HG02642 (cell line): ENCODE results near the gene USP10.
"Not testable (repeated sequence)": the region's sequence is repeated elsewhere in the genome, so short reads cannot be mapped to it uniquely, and the experiment has no call there.

Experiments used
- ATAC-seq: cut with Tn5 transposase; IDR thresholded peaks from one replicate; pipeline ENCODE4 v1.9.1; 2021; ENCODE audit warnings: mild to moderate bottlenecking; ENCODE audit not compliant: unreplicated experiment, poor library complexity

USP10 gene

GRCh38 chr16:84673203-84673535 is 26.6 kb upstream of the USP10 start:
- ATAC-seq = no peak

- ATAC-seq = no peak
Measured at GRCh38 chr16:84673561-84673960, 26.2 kb upstream of the USP10 start.

- ATAC-seq = no peak
Measured at GRCh38 chr16:84675423-84675822, 24.4 kb upstream of the USP10 start.

GRCh38 chr16:84675884-84676283 is 23.9 kb upstream of the USP10 start:
- ATAC-seq = no peak

DNA sequence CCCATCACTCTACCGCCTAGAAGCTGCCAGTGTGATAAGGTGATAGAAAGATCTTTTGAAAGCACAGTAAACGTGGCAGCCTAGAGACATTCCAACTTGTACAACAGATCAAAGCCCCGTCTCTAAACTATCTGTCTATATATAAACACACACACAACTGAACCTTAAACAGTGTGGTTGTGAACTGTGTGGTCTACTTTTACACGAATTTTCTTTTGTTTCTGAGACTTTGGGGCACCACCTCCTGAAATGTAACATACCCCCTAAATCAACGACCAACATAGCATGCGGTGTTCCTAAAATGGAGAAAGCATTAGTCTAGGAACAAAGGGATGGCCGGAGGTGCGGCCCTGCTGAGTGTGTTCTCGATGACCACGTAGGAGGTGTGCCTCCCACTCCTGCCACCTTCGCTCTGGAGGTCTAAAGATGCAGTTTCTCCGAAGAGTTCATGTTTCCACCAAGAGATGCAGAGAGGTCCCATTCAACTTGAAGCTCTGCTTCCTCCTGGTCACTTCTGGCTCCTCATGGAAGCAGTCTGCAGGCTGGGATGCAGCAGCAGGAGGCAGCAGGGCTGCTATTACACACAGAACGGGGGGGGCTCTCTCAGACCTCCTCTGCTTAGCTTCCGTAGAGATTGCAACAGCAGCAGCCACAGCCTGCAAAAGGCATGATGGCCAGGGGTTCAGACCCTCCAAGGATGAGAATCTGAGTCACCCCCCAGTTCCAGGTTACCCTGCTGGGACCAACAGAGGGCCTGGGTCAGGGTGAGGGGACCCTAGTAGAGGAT is 22.6 kb upstream of the USP10 start:
- no peak for ATAC-seq

DNA sequence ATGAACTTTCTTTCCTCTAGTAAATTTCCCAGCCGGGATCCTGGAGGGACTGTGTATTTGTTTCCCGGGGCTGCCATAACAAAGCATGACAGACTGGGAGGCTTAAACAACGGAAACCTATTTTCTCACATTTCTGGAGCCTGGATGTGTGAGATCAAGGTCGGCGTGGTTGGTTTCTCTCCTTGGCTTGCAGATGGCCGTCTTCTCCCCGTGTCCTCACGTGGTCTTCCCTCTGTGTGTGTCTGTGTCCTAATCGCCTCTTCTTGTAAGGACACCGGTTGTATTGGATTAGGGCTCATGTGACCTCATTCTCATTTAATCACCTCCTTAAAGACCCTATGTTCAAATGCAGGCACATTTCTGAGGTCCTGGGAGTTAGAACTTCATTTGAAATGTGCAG is 22.0 kb upstream of the USP10 start:
- no peak for ATAC-seq

- no peak for ATAC-seq
Measured at GRCh38 chr16:84678541-84678940, 21.3 kb upstream of the USP10 start.

DNA sequence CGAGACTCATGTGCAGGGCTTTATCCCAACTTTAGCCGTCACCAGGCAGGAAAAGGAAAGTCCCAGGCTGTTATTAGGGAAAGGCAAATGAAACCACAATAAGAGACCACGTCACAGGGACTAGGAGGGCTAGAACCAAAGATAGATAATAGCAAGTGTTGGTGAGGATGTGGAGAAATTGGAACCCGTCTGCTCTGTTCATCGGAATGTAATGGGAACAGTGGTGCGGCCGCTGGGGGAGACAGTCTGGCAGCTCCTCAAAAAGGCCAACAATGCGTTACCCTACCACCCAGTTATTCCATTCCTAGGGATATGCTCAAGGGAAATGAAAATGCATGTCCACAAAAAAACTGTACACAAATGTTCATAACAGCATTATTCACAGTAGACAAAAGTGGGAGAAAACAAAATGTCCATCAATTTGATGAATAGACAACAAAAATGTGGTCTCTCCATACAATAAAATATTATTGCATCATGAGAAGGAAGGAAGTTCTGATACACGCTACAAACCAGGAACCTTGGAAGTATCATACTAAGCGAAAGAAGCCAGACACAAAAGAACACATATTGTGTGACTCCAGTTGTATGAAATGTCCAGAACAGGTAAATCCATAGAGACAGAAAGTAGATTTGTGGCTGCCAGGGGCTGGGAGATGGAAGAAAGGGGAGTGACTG is 19.5 kb upstream of the USP10 start:
- no peak for ATAC-seq

DNA sequence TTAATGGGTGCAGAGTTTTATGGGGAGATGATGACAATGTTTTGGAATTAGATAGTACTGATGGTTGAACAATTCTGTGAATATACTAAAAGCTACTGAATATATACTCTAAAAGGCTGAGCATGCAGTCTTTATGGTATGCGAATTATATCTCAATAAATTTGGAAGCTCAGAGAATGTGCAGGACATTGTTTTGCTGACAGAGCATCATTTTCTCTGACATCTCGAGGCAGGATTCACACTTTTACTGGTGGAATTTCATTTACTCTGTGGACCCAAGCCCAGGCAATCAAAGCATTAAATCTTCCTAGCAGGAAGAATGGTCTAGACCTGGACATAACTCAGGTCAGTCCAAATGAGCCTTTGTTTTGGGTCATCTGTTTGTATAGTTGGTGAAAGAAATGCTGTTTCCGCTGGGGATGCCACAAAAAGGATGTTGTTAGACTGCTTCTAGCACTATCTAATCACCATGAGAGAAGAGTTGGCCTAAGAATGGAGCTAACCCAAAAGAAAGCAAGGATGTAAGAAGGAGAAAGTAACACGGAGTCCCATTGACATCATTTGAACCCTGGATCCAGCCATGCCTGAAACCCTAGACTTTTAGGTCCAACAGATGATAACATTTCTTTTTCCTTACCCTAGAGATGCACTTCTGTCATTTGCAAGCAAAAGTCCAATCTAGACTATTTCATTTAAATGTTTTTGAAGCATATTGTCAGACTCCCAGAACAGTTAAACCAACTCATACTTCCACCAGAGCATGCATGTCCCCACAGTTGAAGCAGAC is 18.8 kb upstream of the USP10 start:
- ATAC-seq = no peak

DNA sequence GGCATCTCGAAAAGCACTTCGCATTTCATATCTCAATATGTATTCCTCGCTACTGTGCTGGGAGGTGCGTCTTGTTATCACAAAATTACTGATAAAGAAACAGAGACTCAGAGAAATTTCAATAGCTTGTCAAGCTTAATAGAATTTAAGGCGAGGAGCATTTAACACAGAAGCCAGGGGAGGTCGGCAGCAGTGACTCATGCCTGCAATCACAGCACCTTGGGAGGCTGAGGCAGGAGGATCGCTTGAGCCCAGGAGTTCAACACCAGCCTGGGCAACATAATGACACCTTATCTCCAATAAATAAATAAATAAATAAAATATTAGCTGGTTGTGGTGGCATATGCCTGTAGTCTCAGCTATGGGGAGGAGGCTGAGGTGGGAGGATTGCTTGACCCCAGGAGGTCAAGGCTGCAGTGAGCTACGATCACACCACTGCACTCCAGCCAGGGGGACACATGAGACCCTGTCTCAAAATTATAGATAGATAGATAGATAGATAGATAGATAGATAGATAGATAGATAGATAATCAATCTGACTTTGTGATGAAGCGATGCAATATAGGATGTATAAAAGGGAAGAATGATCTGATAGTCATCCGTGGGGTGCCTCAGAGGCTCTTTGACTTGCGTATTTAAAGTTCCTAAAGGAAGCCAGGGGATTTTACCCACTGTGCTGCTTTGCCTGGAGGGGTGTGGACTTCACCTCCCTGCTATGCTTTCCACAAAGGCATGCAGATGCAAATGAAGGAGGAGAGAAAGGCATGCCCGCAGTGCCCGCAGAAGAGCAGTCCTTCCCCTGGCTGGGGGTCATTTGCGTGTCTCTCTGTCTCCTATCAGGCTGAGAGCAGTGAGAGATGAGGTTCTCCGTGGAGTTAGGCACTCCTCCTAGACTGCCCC is 15.9 kb upstream of the USP10 start:
- no peak for ATAC-seq

GRCh38 chr16:84684592-84684965 is 15.2 kb upstream of the USP10 start:
- no peak for ATAC-seq

DNA sequence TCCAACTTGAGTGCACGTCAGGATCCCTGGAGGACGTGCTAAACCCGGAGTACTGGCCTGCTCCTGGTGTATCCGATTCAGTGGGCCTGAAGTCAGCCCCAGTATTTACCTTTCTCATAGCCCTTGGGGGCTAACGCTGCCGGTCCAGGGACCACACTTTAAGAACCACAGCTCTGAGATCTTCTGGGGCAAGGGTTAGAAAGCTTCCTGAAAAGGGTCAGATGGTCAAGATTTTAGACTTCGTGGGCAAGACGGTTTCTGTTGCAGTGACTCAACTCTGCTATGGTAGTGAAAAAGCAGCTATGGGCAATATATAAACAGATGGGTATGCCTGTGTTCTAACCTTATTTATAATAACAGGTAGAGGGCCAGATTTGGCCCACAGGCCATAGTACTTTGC is 14.6 kb upstream of the USP10 start:
- no peak for ATAC-seq

DNA sequence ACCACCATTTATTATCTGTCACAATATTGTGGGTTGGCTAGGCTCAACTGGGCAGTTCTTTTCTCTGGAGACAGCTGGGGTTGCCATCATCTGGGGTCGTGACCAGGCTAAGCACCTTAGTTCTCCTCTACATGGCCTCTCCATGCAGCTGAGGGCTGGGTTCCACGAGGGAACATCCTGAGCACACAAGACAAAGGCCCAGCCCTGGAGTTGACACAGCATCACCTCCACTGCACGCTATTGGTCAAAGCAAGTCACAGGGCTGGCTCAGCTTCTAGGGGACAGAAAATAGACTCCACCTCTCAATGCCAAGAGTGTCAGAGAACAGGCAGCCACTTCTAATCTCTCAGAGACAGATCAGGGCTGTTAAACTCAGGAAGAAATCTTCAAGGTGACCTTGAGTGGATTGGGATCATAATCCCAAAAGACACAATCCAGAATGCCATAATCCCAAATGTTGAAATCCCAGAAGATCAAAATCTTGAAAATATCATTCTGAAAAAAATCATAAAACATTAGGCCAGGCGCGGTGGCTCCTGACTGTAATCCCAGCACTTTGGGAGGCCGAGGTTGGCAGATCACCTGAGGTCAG is 13.0 kb upstream of the USP10 start:
- ATAC-seq = no peak

GRCh38 chr16:84687715-84688114 is 12.1 kb upstream of the USP10 start:
- ATAC-seq = no peak

DNA sequence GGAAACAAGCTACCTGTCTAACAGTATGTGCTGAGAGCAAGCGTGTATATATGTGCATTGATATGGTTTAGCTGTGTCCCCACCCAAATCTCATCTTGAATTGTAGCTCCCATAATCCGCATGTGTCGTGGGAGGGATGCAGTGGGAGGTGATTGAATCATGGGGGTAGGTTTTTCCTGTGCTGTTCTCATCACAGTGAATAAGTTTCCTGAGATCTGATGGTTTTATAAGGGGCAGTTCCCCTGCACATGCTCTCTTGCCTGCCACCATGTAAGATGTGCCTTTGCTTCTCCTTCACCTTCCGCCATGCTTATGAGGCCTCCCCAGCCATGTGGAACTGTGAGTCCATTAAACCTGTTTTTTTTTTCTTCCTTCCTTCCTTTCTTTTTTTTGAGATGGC is 11.6 kb upstream of the USP10 start:
- not testable (repeated sequence) for ATAC-seq

- ATAC-seq = no peak
Measured at GRCh38 chr16:84689111-84689510, 10.7 kb upstream of the USP10 start.

GRCh38 chr16:84690088-84690819 is 9.5 kb upstream of the USP10 start:
- ATAC-seq = no peak

DNA sequence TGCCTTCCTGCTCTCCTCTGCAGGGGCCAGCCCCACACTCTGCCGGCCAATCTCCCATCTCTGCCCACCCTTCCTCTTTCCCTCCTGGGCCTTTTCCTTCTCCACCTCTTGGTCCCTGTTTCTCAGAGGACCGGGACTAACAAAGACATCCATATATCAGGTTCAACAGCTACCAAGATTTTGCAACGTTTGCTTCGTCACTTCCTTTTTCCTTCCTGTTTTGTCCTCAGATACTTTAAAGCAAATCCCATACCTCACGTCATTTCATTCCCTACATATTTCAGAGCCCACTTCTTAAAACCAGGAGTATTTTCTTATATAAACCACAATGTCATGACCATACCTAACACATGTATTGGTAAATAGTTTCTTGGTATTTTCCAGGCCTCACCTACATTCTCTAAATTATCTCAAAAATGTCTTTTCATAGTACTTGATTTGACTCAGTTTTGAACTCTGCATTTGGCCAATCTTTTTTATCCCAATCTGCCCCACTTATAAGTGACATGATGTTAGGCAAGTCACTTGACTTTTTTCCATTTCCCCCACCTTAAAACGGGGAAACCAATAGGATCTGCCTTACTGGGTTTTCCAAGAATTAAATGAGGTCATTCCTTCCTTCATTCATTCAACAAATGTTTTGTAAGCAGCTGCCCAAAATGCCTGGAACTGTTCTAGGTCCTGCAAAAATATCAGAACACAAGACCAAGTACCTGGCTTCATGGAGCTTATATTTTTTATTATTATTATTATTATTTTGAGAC is 7.2 kb upstream of the USP10 start:
- ATAC-seq = no peak

DNA sequence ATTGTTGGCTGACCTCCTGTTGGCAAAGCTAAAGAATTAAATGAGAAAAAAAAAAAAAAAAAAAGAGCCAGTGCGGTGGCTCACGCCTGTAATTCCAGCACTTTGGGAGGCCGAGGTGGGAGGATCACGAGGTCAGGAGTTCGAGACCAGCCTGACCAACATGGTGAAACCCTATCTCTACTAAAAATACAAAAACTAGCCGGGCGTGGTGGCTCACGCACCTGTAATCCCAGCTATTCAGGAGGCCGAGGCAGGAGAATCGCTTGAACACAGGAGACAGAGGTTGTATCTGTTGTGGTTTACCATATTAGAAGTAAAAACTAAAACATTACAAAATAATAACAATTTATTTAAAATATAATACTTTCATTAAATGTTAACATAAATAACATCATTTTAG is 5.9 kb upstream of the USP10 start:
- not testable (repeated sequence) for ATAC-seq
